T-helper 22 cell (primary cell): ENCODE results near the gene GRAP.

Experiments used
- DNase-seq: peaks from one replicate; pipeline ENCODE4 v3.0.0-alpha.2; 2020; ENCODE audit warnings: low read depth

GRAP gene

GRCh38 chr17:18984273-18985114, 62.3 kb downstream of the GRAP start:
- no peak for DNase-seq

GRCh38 chr17:18981642-18982424, 64.9 kb downstream of the GRAP start:
- DNase-seq, result no peak

- no peak for DNase-seq
Measured at GRCh38 chr17:18981335-18981641, 65.5 kb downstream of the GRAP start.

- DNase-seq, result no peak
Measured at GRCh38 chr17:18980682-18981334, 65.9 kb downstream of the GRAP start.

- DNase-seq, result no peak
Measured at GRCh38 chr17:18978655-18979054, 68.1 kb downstream of the GRAP start.

GRCh38 chr17:18978050-18978449, 68.7 kb downstream of the GRAP start:
- no peak for DNase-seq

- DNase-seq, result no peak
Measured at GRCh38 chr17:18977646-18978045, 69.1 kb downstream of the GRAP start.

- no peak for DNase-seq
Measured at GRCh38 chr17:18977021-18977420, 69.7 kb downstream of the GRAP start.

GRCh38 chr17:18976201-18976600, 70.6 kb downstream of the GRAP start:
- no peak for DNase-seq

- DNase-seq, result no peak
Measured at GRCh38 chr17:18975597-18975996, 71.2 kb downstream of the GRAP start.

- DNase-seq, result no peak
Measured at GRCh38 chr17:18974407-18975149, 72.2 kb downstream of the GRAP start.

- DNase-seq, result no peak
Measured at GRCh38 chr17:18971801-18972200, 75.0 kb downstream of the GRAP start.
